SK-N-SH treated with all-trans-retinoic acid at 6 μM for 48 hours (cell line): ENCODE data around the gene STXBP1.

Experiments used
- ATAC-seq: fragments of 200-7000 bp; cut with Tn5 transposase; 3 replicates; pipeline ENCODE4 v1.9.1; 2020; ENCODE audit warnings: mild to moderate bottlenecking, moderate library complexity
- BACH2 ChIP-seq: fragments of 250-450 bp; sonication (Bioruptor Pico); IDR thresholded peaks from 2 replicates; pipeline ENCODE4 v1.9.0; 2021; ENCODE audit warnings: mild to moderate bottlenecking, borderline replicate concordance
- CSDC2 ChIP-seq: fragments of 250-450 bp; sonication (Bioruptor Pico); IDR thresholded peaks from 2 replicates; pipeline ENCODE4 v1.5.0; 2020; ENCODE audit warnings: mild to moderate bottlenecking, moderate library complexity
- ESRRG ChIP-seq: fragments of 250-450 bp; sonication (Bioruptor Pico); IDR thresholded peaks from 2 replicates; pipeline ENCODE4 v1.6.1; 2021; ENCODE audit warnings: mild to moderate bottlenecking
- ISL1 ChIP-seq: fragments of 250-450 bp; sonication (Bioruptor Pico); IDR thresholded peaks from 2 replicates; pipeline ENCODE4 v2.1.2; 2022; ENCODE audit warnings: mild to moderate bottlenecking, moderate library complexity
- OSR1 ChIP-seq: fragments of 250-450 bp; sonication (Bioruptor Pico); IDR thresholded peaks from 2 replicates; pipeline ENCODE4 v1.8.0; 2022; ENCODE audit warnings: moderate library complexity, mild to moderate bottlenecking, inconsistent platforms
- POU6F1 ChIP-seq: fragments of 250-450 bp; sonication (Bioruptor Pico); IDR thresholded peaks from 2 replicates; pipeline ENCODE4 v1.8.0; 2021; ENCODE audit warnings: low read depth, mild to moderate bottlenecking, moderate library complexity, borderline replicate concordance
- PPARA ChIP-seq: fragments of 250-450 bp; sonication (Bioruptor Pico); IDR thresholded peaks from 2 replicates; pipeline ENCODE4 v1.5.0; 2020; ENCODE audit warnings: mild to moderate bottlenecking, borderline replicate concordance
- RARB ChIP-seq: fragments of 250-450 bp; sonication (Bioruptor Pico); IDR thresholded peaks from 2 replicates; pipeline ENCODE4 v1.8.0; 2021; ENCODE audit warnings: mild to moderate bottlenecking, moderate library complexity
- SNAI2 ChIP-seq: fragments of 250-450 bp; sonication (Bioruptor Pico); IDR thresholded peaks from 2 replicates; pipeline ENCODE4 v1.5.0; 2020; ENCODE audit warnings: mild to moderate bottlenecking, moderate library complexity
- TCF4 ChIP-seq: fragments of 250-450 bp; sonication (Bioruptor Pico); IDR thresholded peaks from 2 replicates; pipeline ENCODE4 v1.8.0; 2021; ENCODE audit warnings: mild to moderate bottlenecking, moderate library complexity, borderline replicate concordance
- TOX ChIP-seq: fragments of 250-450 bp; sonication (Bioruptor Pico); IDR thresholded peaks from 2 replicates; pipeline ENCODE4 v1.8.0; 2021; ENCODE audit warnings: mild to moderate bottlenecking, moderate library complexity, borderline replicate concordance
- TSHZ2 ChIP-seq: fragments of 250-450 bp; sonication (Bioruptor Pico); IDR thresholded peaks from 2 replicates; pipeline ENCODE4 v1.5.0; 2020; ENCODE audit warnings: mild to moderate bottlenecking, moderate library complexity
- ZC3H10 ChIP-seq: fragments of 250-450 bp; sonication (Bioruptor Pico); IDR thresholded peaks from 2 replicates; pipeline ENCODE4 v1.5.1; 2021; ENCODE audit warnings: mild to moderate bottlenecking, moderate library complexity
- ZFP3 ChIP-seq: fragments of 250-450 bp; sonication (Bioruptor Pico); IDR thresholded peaks from 2 replicates; pipeline ENCODE4 v1.5.0; 2020; ENCODE audit warnings: mild to moderate bottlenecking, moderate library complexity
- ZFP30 ChIP-seq: fragments of 450-650 bp; formaldehyde crosslinking; IDR thresholded peaks from 2 replicates; pipeline ENCODE4 v1.5.0; 2022; ENCODE audit warnings: mild to moderate bottlenecking, moderate library complexity
- ZNF565 ChIP-seq: fragments of 450-650 bp; formaldehyde crosslinking; conservative IDR thresholded peaks from 2 replicates; pipeline ENCODE4 v1.5.0; 2020; ENCODE audit warnings: low read depth, mild to moderate bottlenecking, moderate library complexity
- ZNF70 ChIP-seq: fragments of 450-650 bp; formaldehyde crosslinking; IDR thresholded peaks from 2 replicates; pipeline ENCODE4 v1.5.0; 2020; ENCODE audit warnings: mild to moderate bottlenecking, moderate library complexity
- ZNF8 ChIP-seq: fragments of 450-650 bp; formaldehyde crosslinking; IDR thresholded peaks from 2 replicates; pipeline ENCODE4 v1.5.0; 2020; ENCODE audit warnings: mild to moderate bottlenecking, moderate library complexity
- TF ChIP-seq, protein P1 (sequence below): fragments of 250-450 bp; sonication (Bioruptor Pico); IDR thresholded peaks from 2 replicates; pipeline ENCODE4 v1.5.1; 2021; ENCODE audit warnings: mild to moderate bottlenecking, moderate library complexity
- TF ChIP-seq, protein P2 (sequence below): fragments of 250-450 bp; sonication (Bioruptor Pico); IDR thresholded peaks from 2 replicates; pipeline ENCODE4 v1.5.1; 2020; ENCODE audit warnings: low read depth, mild to moderate bottlenecking, moderate library complexity

The STXBP1 gene

DNA sequence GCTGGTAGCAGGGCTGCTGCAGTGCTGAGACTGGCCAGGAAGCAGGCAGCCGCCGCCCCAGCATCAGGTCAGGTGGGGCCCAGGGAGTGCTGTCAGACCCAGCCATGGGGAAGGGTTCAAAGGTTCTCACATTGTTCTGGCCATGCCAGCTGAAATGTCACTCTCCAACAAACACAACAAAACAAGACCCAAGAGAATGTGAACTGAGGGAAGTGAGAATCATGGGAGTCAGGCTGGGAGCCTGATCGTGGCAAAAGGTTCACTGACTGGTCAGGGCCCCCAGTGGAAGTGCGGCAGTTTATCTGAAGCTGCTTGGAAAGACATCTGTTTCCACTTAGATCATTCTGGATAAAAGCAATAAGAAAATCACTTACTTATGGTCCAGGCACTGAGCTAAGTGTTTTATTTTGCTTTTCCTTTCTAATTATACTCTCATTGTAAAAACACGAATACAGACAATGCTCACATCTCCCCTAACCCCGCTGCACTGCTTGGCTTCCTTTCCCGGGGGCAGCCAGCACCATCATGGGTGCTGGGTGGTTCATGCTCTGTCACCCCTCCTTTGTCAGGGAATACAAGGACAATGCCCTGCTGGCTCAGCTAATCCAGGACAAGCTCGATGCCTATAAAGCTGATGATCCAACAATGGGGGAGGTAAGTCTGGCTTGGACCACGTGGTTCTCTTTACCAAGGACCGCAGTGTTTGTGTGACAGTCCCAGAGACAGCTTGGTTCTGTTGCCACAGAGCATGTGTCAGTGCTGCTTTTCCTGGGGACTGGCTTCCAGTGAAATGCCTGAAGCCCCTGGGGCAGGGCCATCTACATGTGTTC, 52.8 kb downstream of the STXBP1 start:
- no peak for TF ChIP-seq ESRRG (CRISPR knock-in tag)
- no peak for TF ChIP-seq ZNF8 (CRISPR knock-in tag)
- no peak for TF ChIP-seq TOX (CRISPR knock-in tag)
- TF ChIP-seq ZFP3 = no peak
- peak; percentile 96 for TF ChIP-seq TCF4 (CRISPR knock-in tag)
- TF ChIP-seq RARB (CRISPR knock-in tag) = no peak
- TF ChIP-seq, protein P1, sequence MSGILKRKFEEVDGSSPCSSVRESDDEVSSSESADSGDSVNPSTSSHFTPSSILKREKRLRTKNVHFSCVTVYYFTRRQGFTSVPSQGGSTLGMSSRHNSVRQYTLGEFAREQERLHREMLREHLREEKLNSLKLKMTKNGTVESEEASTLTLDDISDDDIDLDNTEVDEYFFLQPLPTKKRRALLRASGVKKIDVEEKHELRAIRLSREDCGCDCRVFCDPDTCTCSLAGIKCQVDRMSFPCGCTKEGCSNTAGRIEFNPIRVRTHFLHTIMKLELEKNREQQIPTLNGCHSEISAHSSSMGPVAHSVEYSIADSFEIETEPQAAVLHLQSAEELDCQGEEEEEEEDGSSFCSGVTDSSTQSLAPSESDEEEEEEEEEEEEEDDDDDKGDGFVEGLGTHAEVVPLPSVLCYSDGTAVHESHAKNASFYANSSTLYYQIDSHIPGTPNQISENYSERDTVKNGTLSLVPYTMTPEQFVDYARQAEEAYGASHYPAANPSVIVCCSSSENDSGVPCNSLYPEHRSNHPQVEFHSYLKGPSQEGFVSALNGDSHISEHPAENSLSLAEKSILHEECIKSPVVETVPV (CRISPR knock-in tag) = no peak
- 0 out of 2 replicates have a peak, but pooled peaks have one; percentile 10 for TF ChIP-seq ZFP30 (CRISPR knock-in tag)
- peak; percentile 42; the same call in 1 of the 2 replicates for TF ChIP-seq ZNF70
- TF ChIP-seq TSHZ2 (CRISPR knock-in tag) = peak; percentile 78
- peak; percentile 60 for TF ChIP-seq ISL1 (CRISPR knock-in tag)
- TF ChIP-seq OSR1 (CRISPR knock-in tag) = no peak
- TF ChIP-seq PPARA (CRISPR knock-in tag) = 0 out of 2 replicates have a peak, but pooled peaks have one; percentile 69
- TF ChIP-seq ZC3H10 (CRISPR knock-in tag) = no peak
- TF ChIP-seq ZNF565 (CRISPR knock-in tag) = peak; percentile 61; the same call in 1 of the 2 replicates
- no peak for TF ChIP-seq SNAI2 (CRISPR knock-in tag)
- no peak for TF ChIP-seq POU6F1
- no peak for TF ChIP-seq BACH2 (CRISPR knock-in tag)
- TF ChIP-seq, protein P2, sequence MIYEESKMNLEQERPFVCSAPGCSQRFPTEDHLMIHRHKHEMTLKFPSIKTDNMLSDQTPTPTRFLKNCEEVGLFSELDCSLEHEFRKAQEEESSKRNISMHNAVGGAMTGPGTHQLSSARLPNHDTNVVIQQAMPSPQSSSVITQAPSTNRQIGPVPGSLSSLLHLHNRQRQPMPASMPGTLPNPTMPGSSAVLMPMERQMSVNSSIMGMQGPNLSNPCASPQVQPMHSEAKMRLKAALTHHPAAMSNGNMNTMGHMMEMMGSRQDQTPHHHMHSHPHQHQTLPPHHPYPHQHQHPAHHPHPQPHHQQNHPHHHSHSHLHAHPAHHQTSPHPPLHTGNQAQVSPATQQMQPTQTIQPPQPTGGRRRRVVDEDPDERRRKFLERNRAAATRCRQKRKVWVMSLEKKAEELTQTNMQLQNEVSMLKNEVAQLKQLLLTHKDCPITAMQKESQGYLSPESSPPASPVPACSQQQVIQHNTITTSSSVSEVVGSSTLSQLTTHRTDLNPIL (CRISPR knock-in tag) = no peak
- TF ChIP-seq, all 23 proteins: peak for 7

DNA sequence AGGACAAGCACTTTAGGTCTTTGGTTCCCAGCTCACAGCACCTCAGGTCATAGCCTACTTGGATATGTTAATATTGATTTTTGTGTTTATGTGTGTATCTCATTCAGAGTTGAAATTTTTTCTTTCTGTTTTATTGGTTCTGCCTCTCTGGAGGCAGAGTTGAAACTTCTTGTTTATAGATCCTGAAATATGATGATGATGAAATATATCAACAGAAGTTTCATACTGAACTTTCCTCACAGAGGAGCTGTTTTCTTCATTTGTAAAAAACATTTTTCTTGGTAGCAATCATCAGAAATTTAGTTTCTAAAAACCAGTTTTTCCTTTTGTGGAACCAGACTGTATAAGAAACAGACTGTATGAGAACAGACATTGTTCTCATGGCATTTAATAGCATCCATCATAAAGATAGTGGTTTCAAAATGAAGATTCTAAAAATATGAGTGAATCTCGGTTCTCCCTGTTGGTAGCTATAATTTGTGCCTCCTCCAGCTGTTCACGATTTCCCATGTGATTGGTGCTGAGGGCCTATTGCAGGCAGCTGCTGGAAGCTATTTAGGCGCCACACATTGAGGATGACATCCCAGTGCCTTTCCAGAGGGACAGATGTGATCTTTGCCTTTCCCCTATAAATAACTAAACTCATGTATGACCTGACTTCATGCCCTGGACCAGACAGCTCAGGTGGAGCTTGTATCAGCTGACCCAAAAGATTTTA, 55.2 kb downstream of the STXBP1 start:
- ATAC-seq = no peak
- no peak for TF ChIP-seq ESRRG (CRISPR knock-in tag)
- no peak for TF ChIP-seq ZNF8 (CRISPR knock-in tag)
- TF ChIP-seq ISL1 (CRISPR knock-in tag) = no peak
- no peak for TF ChIP-seq OSR1 (CRISPR knock-in tag)
- no peak for TF ChIP-seq ZFP3
- no peak for TF ChIP-seq TSHZ2 (CRISPR knock-in tag)
- TF ChIP-seq TCF4 (CRISPR knock-in tag) = no peak
- TF ChIP-seq TOX (CRISPR knock-in tag) = no peak
- TF ChIP-seq ZFP30 (CRISPR knock-in tag) = no peak
- TF ChIP-seq, protein P1 (CRISPR knock-in tag) = no peak
- no peak for TF ChIP-seq ZC3H10 (CRISPR knock-in tag)
- no peak for TF ChIP-seq CSDC2 (CRISPR knock-in tag)
- TF ChIP-seq, protein P2 (CRISPR knock-in tag) = no peak
- TF ChIP-seq SNAI2 (CRISPR knock-in tag) = no peak
- no peak for TF ChIP-seq ZNF70
- no peak for TF ChIP-seq POU6F1
- no peak for TF ChIP-seq PPARA (CRISPR knock-in tag)

More for the DNA sequence above, 52.8 kb downstream of the STXBP1 start:
- ATAC-seq = peak; percentile 90
